GM21360 (cell line): ENCODE results near the gene TDRD15.
A peak's percentile ranks its signal among the peaks of the same experiment; 100 is the strongest.
"Not testable (repeated sequence)": the region's sequence is repeated elsewhere in the genome, so short reads cannot be mapped to it uniquely, and the experiment has no call there.

Source experiments
- ATAC-seq: cut with Tn5 transposase; IDR thresholded peaks from one replicate; pipeline ENCODE4 v1.9.1; 2021; ENCODE audit warnings: mild to moderate bottlenecking, moderate library complexity; ENCODE audit not compliant: unreplicated experiment

Gene TDRD15

GRCh38 chr2:21123473-21124393 is at the start of gene TDRD15:
Gene TDRD15, plus strand, starts transcription at chr2:21123968. Its CDS starts 13,500 bp downstream, at chr2:21137468.
- no peak for ATAC-seq

GRCh38 chr2:21078296-21078695 is 45.5 kb upstream of the TDRD15 start:
- no peak for ATAC-seq

GRCh38 chr2:21083482-21083881 is 40.3 kb upstream of the TDRD15 start:
- no peak for ATAC-seq

- no peak for ATAC-seq
These were observed 39.4 kb upstream of the TDRD15 start for GRCh38 chr2:21084401-21084800.

GRCh38 chr2:21092308-21092869 is 31.4 kb upstream of the TDRD15 start:
- ATAC-seq: no peak

GRCh38 chr2:21095178-21095577 is 28.6 kb upstream of the TDRD15 start:
- ATAC-seq: no peak

- no peak for ATAC-seq
These were observed 28.1 kb upstream of the TDRD15 start for GRCh38 chr2:21095714-21096113.

- no peak for ATAC-seq
These were observed 27.3 kb upstream of the TDRD15 start for GRCh38 chr2:21096458-21096857.

- no peak for ATAC-seq
These were observed 26.4 kb upstream of the TDRD15 start for GRCh38 chr2:21097331-21097730.

- no peak for ATAC-seq
These were observed 25.5 kb upstream of the TDRD15 start for GRCh38 chr2:21098294-21098693.

- no peak for ATAC-seq
These were observed 24.4 kb upstream of the TDRD15 start for GRCh38 chr2:21099281-21099907.

- ATAC-seq: not testable (repeated sequence)
These were observed 22.1 kb upstream of the TDRD15 start for GRCh38 chr2:21101514-21102155.

- no peak for ATAC-seq
These were observed 21.4 kb upstream of the TDRD15 start for GRCh38 chr2:21102356-21102755.

- ATAC-seq: no peak
These were observed 20.4 kb upstream of the TDRD15 start for GRCh38 chr2:21103274-21103891.

- no peak for ATAC-seq
These were observed 19.6 kb upstream of the TDRD15 start for GRCh38 chr2:21104030-21104660.

- ATAC-seq: no peak
These were observed 12.8 kb upstream of the TDRD15 start for GRCh38 chr2:21111012-21111411.

- no peak for ATAC-seq
These were observed 6.1 kb upstream of the TDRD15 start for GRCh38 chr2:21117688-21118087.

GRCh38 chr2:21118302-21118920 is 5.4 kb upstream of the TDRD15 start:
- ATAC-seq: no peak

GRCh38 chr2:21131861-21132260 is 8.1 kb downstream of the TDRD15 start:
- ATAC-seq: no peak

GRCh38 chr2:21135585-21135984 is 11.8 kb downstream of the TDRD15 start:
- ATAC-seq: peak; percentile 67
